GM13977 (cell line): ENCODE measurements around the gene CCDC33.

Source experiments
- DNase-seq: peaks from one replicate; pipeline ENCODE4 v3.0.0; 2012; ENCODE audit warnings: low spot score
- CTCF ChIP-seq: IDR thresholded peaks from 2 replicates; pipeline ENCODE4 v1.5.1; 2012; ENCODE audit warnings: mild to moderate bottlenecking, control low read depth; ENCODE audit not compliant: insufficient read depth; ENCODE audit errors: extremely low read depth, missing control alignments
- in situ Hi-C: fragments of 300-500 bp; cut with MboI; formaldehyde crosslinking; loops from one replicate; pipeline ENCODE4 v1.12.0; 2022; ENCODE audit warnings: low sequenced_read_pairs, low pct_unique_long_range_greater_than_20kb, mixed read lengths, inconsistent platforms; ENCODE audit not compliant: unreplicated experiment

Gene CCDC33

GRCh38 chr15:74317820-74318375, 81.8 kb downstream of the CCDC33 start:
- TF ChIP-seq CTCF: no peak
- DNase-seq: no peak
- in situ Hi-C loops: no loop called here

- in situ Hi-C loops: no loop called here
- TF ChIP-seq CTCF: no peak
- no peak for DNase-seq
These were observed 82.4 kb downstream of the CCDC33 start for GRCh38 chr15:74318376-74319137.

GRCh38 chr15:74319138-74319460, 83.0 kb downstream of the CCDC33 start:
- DNase-seq: no peak
- TF ChIP-seq CTCF: no peak
- in situ Hi-C loops: no loop called here

GRCh38 chr15:74319596-74320351, 83.6 kb downstream of the CCDC33 start:
- DNase-seq: no peak
- no peak for TF ChIP-seq CTCF
- in situ Hi-C loops: no loop called here

GRCh38 chr15:74320352-74321247, 84.5 kb downstream of the CCDC33 start:
- TF ChIP-seq CTCF: peak; percentile 75
- in situ Hi-C loops: no loop called here
- DNase-seq: peak; percentile 62

GRCh38 chr15:74322558-74323180, 86.5 kb downstream of the CCDC33 start:
- in situ Hi-C loops: no loop called here
- DNase-seq: peak; percentile 81
- peak; percentile 98 for TF ChIP-seq CTCF
